GM19328 (cell line): ENCODE data around the gene UBTFL1.
A peak's percentile ranks its signal among the peaks of the same experiment; 100 is the strongest.
"Not testable (repeated sequence)": the region's sequence is repeated elsewhere in the genome, so short reads cannot be mapped to it uniquely, and the experiment has no call there.

Experiments
- ATAC-seq: cut with Tn5 transposase; IDR thresholded peaks from one replicate; pipeline ENCODE4 v1.9.1; 2021; ENCODE audit warnings: mild to moderate bottlenecking, moderate library complexity; ENCODE audit not compliant: unreplicated experiment

UBTFL1 gene, protein sequence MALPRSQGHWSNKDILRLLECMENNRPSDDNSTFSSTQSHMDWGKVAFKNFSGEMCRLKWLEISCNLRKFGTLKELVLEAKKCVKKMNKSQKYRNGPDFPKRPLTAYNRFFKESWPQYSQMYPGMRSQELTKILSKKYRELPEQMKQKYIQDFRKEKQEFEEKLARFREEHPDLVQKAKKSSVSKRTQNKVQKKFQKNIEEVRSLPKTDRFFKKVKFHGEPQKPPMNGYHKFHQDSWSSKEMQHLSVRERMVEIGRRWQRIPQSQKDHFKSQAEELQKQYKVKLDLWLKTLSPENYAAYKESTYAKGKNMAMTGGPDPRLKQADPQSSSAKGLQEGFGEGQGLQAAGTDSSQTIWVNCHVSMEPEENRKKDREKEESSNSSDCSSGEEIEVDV

DNA sequence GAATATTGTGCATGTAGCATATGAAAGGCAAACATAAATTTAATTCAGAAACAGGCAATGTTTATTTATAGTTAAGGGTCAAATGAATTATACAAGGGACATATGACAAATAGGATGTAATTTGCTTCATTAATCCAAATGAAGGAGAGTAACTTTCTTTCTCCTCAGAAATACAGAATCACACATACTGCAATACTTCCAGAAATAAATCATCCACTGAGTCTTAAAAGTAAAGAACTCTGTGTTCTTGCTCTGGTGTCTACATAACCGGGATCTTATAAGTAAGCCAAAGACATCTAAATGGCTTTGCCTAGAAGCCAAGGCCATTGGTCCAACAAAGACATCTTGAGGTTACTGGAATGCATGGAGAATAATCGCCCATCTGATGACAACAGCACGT, at the start of gene UBTFL1:
Gene UBTFL1 (plus strand): TSS at position 301 of the 400 bp plus-strand sequence. CDS start 0 bp downstream, at position 301.
- ATAC-seq: not testable (repeated sequence)

DNA sequence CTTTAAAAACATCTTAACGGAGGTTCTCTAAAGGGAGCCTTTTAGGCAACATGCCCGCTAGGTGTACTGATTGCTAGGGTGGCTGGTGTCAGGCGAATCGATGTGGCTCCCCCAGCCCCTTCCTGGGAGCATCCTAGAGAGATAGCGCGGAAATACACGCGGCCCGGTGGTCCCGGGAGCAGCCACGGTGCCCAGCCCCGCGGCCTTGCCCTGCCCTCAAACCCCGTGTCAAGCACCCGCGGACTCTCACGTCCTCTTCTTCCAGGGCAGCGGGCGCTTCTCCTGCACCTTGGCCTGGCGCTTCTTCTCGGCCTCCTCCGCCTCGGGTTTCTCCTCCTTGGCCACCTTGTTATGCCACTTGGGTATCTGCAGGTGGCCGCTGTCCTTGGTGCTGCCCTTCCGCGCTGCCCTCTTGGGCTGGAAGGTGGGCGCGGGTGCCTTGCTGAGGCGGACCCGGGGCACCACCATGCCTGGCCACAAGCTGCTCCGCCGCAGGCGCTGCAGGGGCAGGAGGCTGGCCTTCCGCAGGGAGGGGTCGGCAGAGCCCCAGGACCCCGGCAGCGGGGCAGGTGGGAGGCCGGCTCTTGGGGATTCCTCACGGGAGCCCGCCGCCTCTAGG, 34.0 kb upstream of the UBTFL1 start:
- ATAC-seq: not testable (repeated sequence)

DNA sequence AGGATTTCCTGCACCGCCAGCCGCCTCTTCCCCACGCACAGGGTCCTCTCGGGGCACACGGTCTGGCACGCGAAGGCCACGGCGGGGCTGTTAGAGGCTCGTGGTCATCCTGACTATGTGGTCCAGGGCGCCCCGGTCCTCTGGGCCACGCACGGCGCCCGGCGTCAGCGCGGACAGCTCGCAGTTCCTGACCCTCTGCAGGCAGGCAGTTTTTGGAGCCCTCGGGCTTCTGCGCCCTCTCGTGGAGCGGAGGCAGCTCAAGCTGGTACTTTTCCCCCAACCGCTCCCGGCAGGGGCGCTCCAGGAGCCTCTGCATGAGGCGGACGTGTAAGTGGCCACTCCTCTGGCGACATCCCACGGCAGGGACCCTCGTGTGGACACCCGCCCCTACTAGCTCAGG, 33.4 kb upstream of the UBTFL1 start:
- not testable (repeated sequence) for ATAC-seq

DNA sequence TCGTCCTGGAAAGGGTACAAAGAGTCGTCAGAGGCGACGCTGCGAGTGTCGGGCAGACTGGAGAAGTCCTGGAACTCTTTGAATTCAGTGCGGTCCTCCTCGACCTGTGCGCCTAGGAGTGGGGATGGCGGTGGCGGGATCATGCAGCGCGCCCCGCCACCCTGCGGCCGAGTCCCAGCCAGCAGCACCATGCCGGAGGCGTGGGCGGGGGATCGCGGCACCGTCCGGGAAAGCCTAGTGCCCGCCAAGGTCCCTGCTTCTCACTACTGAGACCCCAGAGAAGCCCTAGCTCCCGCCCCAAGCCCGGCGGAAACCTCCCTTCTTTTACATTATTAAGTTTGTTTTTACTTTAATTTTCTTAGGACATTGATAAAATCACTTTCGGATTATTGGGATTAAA, 32.2 kb upstream of the UBTFL1 start:
- not testable (repeated sequence) for ATAC-seq

DNA sequence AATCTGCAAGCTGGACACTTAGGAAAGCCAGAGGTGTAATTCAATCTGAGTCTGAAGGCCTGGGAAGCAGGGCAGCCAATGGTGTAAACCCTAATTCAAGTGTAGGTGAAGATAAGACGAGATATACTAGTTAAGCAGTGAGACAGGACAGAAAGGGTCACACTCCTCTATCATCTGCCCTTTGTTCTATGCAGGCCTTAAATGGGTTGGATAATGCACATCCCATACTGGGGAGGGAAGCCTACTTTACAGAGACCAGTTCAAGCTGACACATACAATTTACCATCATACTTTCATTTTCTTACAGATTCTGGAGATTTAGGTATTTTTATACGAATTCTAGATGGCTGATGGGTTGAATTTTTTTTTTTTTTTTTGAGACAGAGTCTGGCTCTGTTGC, 3.0 kb downstream of the UBTFL1 start:
- ATAC-seq: not testable (repeated sequence)

- not testable (repeated sequence) for ATAC-seq
Observed at GRCh38 chr11:90095230-90095924, 9.6 kb downstream of the UBTFL1 start.

GRCh38 chr11:90098261-90098660, 12.5 kb downstream of the UBTFL1 start:
- ATAC-seq: not testable (repeated sequence)

DNA sequence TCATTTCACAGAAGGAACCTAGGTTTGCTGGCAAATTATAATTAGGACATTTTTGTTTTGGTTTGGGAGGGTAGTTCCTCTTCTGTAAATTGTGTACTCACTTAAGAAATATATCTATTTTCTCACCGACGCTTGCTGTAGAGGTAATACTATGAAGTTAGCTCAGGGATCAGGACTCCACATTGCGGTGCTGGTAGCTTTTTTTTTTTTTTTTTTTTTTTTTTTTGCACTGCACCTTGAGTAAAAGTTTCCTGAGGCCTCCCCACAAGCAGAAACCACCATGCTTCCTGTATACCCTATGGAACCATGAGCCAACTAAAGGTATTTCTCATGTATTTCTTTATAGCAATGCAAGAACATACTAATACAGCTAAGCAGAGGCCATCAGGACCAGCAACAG, 14.7 kb downstream of the UBTFL1 start:
- ATAC-seq: no peak

DNA sequence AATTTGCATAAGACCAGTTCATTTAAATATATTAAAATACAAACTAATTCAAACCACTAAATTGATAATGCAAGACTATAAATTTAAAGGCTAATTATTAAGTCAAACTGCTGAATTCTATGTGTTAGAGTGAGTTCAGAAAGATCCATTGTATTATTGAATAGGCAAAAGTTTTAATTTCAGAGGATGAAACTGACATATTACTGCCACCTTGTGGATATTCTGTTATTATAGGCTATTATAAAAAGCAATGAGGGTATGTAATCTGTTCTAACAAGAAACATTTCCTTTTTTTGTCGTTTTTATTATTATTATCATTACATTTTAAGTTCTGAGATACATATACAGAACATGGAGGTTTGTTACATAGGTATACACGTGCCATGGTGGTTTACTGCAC, 27.8 kb downstream of the UBTFL1 start:
- no peak for ATAC-seq

GRCh38 chr11:90120191-90120590, 34.4 kb downstream of the UBTFL1 start:
- no peak for ATAC-seq

DNA sequence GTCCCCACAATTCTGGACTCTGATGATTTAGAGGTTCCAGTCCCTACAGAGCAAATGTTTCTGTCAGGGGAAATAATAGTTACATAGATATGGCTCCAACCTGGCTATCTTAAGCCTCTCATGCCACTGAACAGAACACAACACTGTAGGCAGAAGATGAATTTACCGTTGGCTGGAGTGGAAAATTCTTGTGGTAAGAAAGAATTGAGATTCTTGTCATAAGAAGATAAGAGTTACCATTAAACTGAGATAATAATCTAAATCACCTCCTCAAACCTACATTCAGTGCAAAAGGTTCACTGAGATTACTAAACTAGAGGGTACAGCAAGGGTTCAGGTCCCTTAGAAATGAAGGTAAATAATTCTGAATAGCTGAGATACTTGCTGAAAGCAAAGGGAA, 38.6 kb downstream of the UBTFL1 start:
- ATAC-seq: no peak

- no peak for ATAC-seq
Observed at GRCh38 chr11:90124946-90125345, 39.2 kb downstream of the UBTFL1 start.

- no peak for ATAC-seq
Observed at GRCh38 chr11:90133560-90134477, 48.1 kb downstream of the UBTFL1 start.

GRCh38 chr11:90134478-90135003, 48.8 kb downstream of the UBTFL1 start, which contains the start of gene NAALAD2:
Gene NAALAD2, plus strand, starts transcription at chr11:90134663. Its CDS starts 96 bp downstream, at chr11:90134759.
- ATAC-seq: peak; percentile 55

DNA sequence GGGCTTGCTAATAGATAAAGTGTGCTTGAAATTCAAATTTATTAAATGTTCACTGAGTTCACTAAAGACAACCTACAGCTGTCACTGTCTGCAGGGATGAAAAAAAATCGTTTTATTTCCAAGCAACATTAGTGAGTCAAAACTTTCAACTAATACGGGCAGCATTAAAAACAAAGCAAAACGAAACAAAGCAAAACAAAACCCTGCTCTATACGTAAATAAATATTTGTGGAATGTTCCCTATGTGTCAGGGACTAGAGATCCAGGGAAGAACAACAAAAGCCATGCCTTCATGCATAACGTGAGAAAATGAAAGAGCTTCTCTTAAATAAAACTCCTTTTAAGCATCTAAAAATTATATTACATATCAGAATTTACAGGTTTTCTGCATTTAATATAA, 49.3 kb downstream of the UBTFL1 start:
- ATAC-seq: no peak
